Cardiac fibroblast (primary cell): Measurements from ENCODE around the gene LRRC1.

Source experiments
- DNase-seq, 2 donors: peaks; one replicate each; pipeline versions ENCODE4 v3.0.0 to v3.0.0-alpha.2; 2010; ENCODE audit warnings: low read depth in 2 of 2
- H3K4me3 ChIP-seq, 2 donors: replicated peaks in 1 of 2; 1 replicate in 1 of 2; 2 replicates in 1 of 2; pipeline ENCODE4 v1.5.1; 2011; ENCODE audit warnings: low read depth in 2 of 2, low read length in 2 of 2, mild to moderate bottlenecking in 2 of 2, moderate library complexity in 1 of 2
- TF ChIP-seq, protein P1 (sequence below): IDR thresholded peaks from one replicate; pipeline ENCODE4 v1.5.1; 2011; ENCODE audit warnings: low read depth, mild to moderate bottlenecking, low read length, inconsistent platforms

The LRRC1 gene

DNA sequence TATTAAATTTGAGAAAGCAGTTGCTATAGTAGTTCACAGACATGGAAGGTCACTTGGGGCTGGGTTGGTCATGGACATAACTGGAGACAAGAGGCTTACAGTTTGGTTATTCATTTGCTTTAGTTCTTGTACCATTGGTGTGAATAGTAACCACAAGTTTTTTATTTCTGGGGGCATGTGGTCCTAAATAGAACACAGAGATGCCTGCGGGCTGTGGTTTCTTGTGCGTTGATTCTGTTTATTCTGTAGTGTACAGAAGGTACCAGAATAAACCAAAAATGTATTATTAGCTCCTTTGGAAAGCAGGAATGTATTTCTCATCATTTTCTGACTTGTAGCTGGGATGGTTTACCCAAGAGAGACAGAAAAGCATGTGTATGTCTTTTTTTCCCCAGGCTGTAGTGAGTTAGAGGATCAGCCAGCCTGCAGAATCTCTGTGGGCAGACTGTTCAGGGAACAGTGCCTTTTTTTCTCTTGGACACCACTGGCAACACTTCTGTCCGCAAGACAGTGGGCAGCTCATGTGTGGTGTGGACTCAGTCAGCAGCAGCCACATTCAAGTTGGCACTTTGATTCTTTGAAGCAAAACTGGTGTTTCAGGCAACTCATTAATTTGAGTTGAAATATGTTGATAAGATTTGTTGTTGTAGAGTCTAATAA lies 122.1 kb downstream of the LRRC1 start:
- TF ChIP-seq, protein P1, sequence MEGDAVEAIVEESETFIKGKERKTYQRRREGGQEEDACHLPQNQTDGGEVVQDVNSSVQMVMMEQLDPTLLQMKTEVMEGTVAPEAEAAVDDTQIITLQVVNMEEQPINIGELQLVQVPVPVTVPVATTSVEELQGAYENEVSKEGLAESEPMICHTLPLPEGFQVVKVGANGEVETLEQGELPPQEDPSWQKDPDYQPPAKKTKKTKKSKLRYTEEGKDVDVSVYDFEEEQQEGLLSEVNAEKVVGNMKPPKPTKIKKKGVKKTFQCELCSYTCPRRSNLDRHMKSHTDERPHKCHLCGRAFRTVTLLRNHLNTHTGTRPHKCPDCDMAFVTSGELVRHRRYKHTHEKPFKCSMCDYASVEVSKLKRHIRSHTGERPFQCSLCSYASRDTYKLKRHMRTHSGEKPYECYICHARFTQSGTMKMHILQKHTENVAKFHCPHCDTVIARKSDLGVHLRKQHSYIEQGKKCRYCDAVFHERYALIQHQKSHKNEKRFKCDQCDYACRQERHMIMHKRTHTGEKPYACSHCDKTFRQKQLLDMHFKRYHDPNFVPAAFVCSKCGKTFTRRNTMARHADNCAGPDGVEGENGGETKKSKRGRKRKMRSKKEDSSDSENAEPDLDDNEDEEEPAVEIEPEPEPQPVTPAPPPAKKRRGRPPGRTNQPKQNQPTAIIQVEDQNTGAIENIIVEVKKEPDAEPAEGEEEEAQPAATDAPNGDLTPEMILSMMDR: no peak
- DNase-seq: no peak

DNA sequence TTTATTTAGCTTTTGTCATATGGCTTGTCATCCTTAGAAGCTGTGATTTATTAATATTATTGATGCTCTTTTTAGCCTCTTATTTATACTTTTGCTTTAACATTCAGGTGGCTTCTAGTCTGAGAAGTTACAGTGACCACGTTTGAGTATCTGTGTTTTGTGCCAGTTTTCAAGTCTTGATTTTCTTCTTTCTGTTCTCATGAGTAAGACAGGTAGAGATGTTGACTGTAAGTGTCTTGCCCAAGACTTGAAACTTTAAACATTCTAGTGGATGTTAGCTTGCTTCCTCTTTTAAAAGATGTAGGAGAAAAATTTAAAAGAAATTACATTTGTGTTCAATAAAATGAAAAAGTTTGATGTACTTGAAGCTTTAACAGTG lies 122.6 kb downstream of the LRRC1 start:
- H3K4me3 ChIP-seq: no peak overlapping the region
- TF ChIP-seq, protein P1: no peak
- no peak for DNase-seq

More for the DNA sequence above, 122.1 kb downstream of the LRRC1 start:
- H3K4me3 ChIP-seq: no peak overlapping the region

DNA sequence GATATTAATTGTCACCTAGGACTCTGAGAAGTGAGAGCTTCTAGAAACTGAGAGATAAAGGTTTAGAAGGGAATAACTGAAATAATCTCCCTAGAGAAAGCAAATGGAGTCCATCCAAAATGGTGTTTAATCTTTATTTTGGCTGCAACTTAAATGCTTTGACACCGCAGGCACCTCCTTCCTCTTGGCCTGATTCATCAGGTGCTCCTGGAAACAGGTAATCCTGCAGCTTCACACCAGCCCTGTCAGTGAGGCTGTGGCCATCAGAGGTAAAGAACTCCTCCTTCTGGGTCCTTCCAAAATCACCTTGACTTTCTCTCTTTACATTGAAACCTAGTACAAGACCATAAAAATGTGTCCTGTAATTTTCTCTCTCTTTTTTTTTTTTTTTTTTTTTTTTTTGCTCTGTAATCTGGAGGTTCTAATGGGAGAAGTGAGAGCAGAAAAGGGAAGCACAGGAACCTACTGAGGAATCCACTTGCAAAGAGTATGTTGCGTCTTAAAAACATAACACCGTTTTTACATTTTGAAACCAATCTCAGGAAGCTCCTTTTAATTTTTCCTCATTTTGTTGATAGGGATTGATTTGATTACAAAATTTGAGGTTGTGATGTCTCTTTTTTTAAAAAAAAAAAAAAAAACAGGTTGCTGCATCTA lies 124.2 kb downstream of the LRRC1 start:
- DNase-seq: no peak
- no peak overlapping the region for H3K4me3 ChIP-seq
- TF ChIP-seq, protein P1: no peak

DNA sequence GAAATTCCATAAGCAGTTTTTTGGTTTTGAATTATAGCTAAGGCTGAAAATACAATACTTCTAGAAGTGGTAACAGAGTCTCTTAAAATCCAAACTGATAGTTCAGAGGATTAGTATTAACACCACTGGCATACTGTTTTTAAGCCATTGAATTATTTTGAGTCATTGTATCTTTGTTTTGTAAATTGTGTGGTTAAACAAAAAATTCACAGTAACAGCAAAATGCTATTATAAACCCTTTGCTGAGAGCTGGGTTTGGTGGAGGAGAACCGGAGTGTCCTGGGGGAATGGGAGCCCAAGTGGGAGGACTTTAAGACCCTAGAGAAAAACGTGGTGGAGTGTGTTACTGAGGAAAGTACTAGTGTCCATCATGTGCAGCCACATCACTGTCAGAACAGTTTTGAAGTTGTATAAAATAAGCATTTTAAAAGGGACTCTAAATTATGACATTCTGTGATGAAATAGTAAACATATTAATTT lies 125.1 kb downstream of the LRRC1 start:
- no peak overlapping the region for H3K4me3 ChIP-seq
- DNase-seq: no peak
- TF ChIP-seq, protein P1: no peak

DNA sequence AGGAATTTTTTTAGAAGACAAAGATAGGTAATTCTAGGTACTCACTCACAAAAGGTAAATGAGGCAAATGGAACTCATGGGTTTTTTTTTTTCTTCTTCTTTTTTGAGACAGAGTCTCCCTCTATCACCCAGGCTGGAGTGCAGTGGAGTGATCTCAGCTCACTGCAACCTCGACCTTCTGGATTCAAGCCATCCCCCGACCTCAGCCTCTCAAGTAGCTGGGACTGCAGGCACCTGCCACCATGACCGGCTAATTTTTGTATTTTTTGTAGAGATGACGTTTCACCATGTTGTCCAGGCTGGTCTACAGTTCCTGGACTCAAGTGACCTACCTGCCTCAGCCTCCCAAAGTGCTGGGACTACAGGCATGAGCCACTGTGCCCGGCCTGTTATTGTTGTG lies 126.1 kb downstream of the LRRC1 start:
- TF ChIP-seq, protein P1: no peak
- no peak overlapping the region for H3K4me3 ChIP-seq
- no peak for DNase-seq

DNA sequence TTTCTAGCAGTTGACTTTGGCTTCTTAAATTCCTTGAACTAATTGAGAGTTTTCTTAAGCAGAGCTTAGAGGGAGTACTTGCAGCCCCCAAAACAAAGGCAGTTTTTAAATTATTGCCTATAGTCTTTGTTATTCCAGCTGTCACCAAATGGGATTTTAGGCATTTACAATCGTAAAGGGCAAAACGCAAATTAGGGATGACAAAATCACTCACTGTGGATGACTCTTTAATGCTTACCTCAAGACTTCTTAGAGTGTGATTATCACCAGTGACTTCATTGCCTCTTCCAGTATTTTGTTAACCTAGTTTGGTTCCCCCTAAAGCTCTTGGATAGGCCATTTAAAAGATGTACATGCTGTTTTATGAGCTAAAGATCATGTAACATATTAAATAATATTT lies 126.8 kb downstream of the LRRC1 start:
- no peak overlapping the region for H3K4me3 ChIP-seq
- no peak for DNase-seq
- TF ChIP-seq, protein P1: no peak
